ENCODE measurements around the gene LSAMP.

DNA sequence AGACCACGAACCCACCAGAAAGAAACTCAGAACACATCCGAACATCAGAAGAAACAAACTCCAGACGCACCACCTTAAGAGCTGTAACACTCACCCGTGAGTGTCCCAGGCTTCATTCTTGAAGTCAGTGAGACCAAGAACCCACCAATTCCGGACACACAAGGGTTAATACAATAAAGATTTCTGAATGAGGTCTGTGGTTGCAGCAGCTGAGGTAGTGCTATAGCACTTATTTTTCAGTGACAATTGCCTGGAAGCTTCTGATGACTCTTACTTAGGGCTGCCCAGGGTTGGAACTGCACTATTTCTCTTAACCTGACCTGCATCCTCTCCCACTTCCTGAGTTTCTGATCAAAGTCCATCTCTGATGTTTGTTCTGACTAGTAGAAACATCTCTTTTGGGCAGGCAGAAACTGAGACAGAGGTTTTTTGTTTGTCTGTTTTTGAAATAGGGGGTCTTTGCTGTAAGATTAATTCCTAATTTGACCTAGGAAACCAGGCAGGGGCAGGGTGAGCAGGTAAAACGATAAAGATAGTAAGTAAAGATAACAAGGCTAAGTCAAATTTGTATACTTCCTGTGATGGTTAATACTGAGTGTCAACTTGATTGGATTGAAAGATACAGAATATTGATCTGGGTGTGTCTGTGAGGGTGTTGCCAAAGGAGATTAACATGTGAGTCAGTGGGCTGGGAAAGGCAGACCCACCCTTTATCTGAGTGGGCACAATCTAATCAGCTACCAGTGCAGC lies 652.9 kb downstream of the LSAMP start:
- TF ChIP-seq POLR2AphosphoS5 (IDR thresholded peaks at IDR 0.05) (no peak), CTCF (IDR thresholded peaks at IDR 0.05) (no peak), POLR2A (IDR thresholded peaks at IDR 0.05) (no peak), EP300 (IDR thresholded peaks at IDR 0.05) (no peak)

Data from sigmoid colon (tissue), 4 donors.